ENCODE data around the gene HNRNPL. TPM values are rescaled to one million over a fixed set of nuclear protein-coding genes. Genes with fewer than 3 reads are reported as not detected.

Gene HNRNPL
- total and polyA plus RNA-seq, 8 donors: 252 to 470 (median 429) TPM

DNA sequence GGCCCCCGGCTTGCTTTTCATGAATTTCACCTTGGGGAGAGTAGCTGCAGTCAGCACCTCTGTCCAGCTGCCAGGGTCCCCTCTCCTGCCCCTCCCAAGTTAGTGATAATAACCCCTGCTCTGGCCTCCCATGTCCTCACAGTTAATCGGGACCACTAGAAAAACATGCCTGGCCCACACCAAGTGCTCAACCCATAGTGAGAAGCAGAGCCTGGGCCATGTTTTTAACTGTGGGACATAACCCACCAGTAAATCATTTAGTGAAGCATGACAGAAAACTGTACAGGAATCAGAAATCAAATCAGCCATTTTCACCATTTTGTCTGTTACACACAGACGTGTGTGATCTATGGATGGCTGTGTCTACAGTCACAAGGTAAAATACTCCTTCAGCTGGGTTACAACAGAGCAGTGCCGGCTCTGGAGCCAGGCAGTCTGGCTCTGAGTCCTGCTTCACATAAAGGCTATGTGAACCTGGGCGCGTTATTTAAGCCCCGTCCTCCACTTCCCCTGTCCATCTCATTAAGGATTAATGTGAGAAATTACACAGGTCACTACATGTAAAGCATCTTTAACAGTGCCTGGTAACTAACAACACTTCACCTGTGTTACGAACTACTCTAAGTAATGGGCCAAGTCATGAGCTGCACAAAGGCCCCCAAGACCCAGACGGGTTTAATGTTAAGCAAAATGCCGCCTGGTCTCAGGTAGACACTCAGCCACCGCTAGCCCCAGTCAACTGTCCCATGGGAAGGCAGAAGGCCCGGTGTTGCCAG lies 10.6 kb downstream of the HNRNPL start:
- TF ChIP-seq, protein P1, sequence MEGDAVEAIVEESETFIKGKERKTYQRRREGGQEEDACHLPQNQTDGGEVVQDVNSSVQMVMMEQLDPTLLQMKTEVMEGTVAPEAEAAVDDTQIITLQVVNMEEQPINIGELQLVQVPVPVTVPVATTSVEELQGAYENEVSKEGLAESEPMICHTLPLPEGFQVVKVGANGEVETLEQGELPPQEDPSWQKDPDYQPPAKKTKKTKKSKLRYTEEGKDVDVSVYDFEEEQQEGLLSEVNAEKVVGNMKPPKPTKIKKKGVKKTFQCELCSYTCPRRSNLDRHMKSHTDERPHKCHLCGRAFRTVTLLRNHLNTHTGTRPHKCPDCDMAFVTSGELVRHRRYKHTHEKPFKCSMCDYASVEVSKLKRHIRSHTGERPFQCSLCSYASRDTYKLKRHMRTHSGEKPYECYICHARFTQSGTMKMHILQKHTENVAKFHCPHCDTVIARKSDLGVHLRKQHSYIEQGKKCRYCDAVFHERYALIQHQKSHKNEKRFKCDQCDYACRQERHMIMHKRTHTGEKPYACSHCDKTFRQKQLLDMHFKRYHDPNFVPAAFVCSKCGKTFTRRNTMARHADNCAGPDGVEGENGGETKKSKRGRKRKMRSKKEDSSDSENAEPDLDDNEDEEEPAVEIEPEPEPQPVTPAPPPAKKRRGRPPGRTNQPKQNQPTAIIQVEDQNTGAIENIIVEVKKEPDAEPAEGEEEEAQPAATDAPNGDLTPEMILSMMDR (IDR thresholded peaks at IDR 0.05): no peak
- Histone ChIP-seq H3K4me1 (peaks cover 0 to 14% of the 10 kb centered on the region in 2 donors), H3K27me3 (no peaks in the 10 kb centered on the region), H3K4me3 (no peak overlapping the region), H3K27ac (no peak overlapping the region), H3K36me3 (peaks cover 3 to 97% of the 10 kb centered on the region in 2 donors), H3K9me3 (no peaks in the 10 kb centered on the region)
- intact Hi-C loops (cut with DNase I): no loop called here
- DNase-seq (no peak), ATAC-seq (no peak)

DNA sequence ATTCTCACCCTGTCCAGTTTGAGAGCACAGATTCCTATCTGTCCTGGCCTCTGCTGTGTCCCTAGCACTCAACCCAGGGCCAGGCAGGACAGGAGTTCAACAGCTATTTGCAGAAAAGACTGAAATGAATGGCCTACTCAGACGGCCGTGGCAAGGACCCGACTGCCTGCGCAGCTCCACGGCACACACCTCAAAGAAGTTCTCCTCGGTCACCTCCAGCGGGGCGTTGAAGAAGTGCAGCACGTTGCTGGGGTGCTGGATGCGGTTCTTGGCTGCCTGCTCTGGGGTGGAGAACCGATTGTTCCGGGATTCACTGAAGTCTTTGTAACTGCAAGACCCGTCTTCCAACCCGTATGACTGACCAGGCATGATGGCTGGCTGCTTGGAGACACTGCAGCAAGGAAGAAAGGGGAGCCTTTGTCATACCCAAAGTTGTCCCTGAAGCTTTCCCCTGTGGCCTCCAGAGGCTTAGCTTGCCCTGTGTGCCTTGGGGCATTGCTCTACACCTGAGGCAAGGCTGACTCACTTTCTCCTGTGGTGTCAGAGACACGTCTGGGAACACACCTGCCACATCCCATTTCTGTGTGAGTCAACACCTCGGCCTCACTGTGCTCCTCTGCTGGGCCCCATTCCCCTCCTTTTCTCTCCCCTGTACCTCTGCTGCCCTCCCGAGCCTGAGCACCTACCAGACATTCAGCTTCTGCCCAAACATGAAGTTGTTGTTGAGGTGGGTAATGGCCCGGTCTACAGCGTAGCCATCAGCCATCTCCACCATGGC lies 11.4 kb downstream of the HNRNPL start:
- Histone ChIP-seq H3K27ac (peak overlapping the region in 1 of 2 donors; percentile 42), H3K4me3 (no peak overlapping the region), H3K9me3 (no peaks in the 10 kb centered on the region), H3K4me1 (peaks cover 0 to 7% of the 10 kb centered on the region in 2 donors), H3K36me3 (peaks cover 3 to 89% of the 10 kb centered on the region in 2 donors), H3K27me3 (no peaks in the 10 kb centered on the region)
- TF ChIP-seq, protein P1 (IDR thresholded peaks at IDR 0.05): no peak
- intact Hi-C loops (cut with DNase I): no loop called here
- peak; percentile 45 for ATAC-seq
- DNase-seq: no peak

DNA sequence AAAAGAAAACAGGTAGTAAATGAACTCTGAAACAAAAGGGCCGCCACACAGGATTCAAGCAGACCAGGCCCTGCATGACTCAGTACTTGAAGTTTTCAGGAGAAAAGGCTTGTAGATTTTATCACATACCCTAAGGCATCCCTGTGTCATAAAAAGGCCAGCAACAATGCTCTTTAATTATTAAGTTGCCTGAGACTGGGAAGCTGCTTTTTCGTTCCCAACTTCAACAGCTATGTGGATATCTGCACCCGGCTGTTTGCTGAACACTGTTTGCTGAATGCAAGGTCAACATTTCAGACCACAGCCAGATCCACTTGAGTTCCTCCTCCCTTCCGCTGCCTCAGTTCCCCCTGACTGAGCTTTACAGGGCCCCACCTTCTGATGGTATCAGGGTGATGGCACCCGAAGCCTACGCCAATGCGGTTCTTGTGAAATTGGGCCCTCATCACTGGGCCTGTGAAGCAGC lies 12.1 kb downstream of the HNRNPL start:
- no peaks in the 10 kb centered on the region for H3K27me3 ChIP-seq
- peaks cover 3 to 82% of the 10 kb centered on the region in 2 donors for H3K36me3 ChIP-seq
- H3K9me3 ChIP-seq: no peaks in the 10 kb centered on the region
- H3K4me1 ChIP-seq: peaks cover 0 to 10% of the 10 kb centered on the region in 2 donors
- TF ChIP-seq, protein P1 (IDR thresholded peaks at IDR 0.05): no peak
- peak overlapping the region; percentile 33 to 42 for H3K27ac ChIP-seq
- no peak for DNase-seq
- intact Hi-C loops (cut with DNase I): no loop called here
- peak; percentile 36 for ATAC-seq
- H3K4me3 ChIP-seq: no peak overlapping the region

DNA sequence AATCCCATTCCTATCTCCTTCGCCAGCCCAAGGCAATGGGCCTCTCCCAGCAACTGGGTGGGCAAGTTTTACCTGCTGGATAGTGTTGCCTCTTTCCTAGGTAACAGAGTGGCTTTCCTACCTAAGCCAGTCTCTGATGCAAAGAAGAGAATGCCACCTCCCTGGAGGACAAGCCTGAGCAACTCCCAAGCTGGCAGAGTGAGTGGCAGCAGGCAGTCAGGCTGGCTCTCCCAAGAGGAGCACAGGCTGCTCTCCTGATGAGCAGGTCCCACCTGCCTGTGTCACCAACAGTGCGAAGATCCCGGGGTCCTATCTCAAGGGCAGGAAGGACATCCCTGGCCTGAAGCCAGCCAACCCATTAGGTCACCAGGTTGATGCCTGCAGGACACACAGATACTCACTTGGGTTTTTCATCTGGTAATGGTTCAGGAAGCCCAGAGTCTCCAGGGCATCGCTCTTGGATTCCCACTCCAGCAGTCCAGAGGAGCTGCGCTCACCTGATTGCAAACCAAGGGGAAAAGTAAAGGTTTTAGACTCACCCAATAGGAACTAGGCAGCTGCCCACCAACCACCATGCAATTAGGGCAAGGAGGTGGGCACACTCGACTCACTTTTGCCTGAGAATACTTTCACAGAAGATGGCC lies 12.7 kb downstream of the HNRNPL start:
- TF ChIP-seq, protein P1 (IDR thresholded peaks at IDR 0.05): no peak
- H3K4me3 ChIP-seq: no peak overlapping the region
- intact Hi-C loops (cut with DNase I): no loop called here
- H3K36me3 ChIP-seq: peaks cover 3 to 76% of the 10 kb centered on the region in 2 donors
- H3K27me3 ChIP-seq: no peaks in the 10 kb centered on the region
- DNase-seq (no peak), ATAC-seq (no peak)
- H3K9me3 ChIP-seq: no peaks in the 10 kb centered on the region
- peaks cover 0 to 16% of the 10 kb centered on the region in 2 donors for H3K4me1 ChIP-seq
- H3K27ac ChIP-seq: peak overlapping the region; percentile 9 to 33
